A549 (cell line): ENCODE results near the gene SYT8.

Experiments
- CTCF ChIP-seq: fragments of >200 bp; sonication (Bioruptor Twin); formaldehyde crosslinking; IDR thresholded peaks from 3 replicates; pipeline ENCODE4 v1.5.1; 2016
- EP300 ChIP-seq, 2 experiments: fragments of >200 bp; sonication (Bioruptor Twin); formaldehyde crosslinking; IDR thresholded peaks; 2 replicates in 1 of 2; 3 replicates in 1 of 2; pipeline ENCODE4 v1.6.1; 2016 to 2017
- ESRRA ChIP-seq: fragments of 150-350 bp; IDR thresholded peaks from 2 replicates; pipeline ENCODE4 v1.6.1; 2014; ENCODE audit warnings: mild to moderate bottlenecking, low read length, borderline replicate concordance
- MAFK ChIP-seq: fragments of 450-650 bp; IDR thresholded peaks from 2 replicates; pipeline ENCODE4 v1.6.1; 2014; ENCODE audit not compliant: partially characterized antibody
- PHF8 ChIP-seq: fragments of 200-600 bp; sonication (generic); IDR thresholded peaks from 2 replicates; pipeline ENCODE4 v1.6.1; 2016; ENCODE audit warnings: low read depth, mild to moderate bottlenecking, antibody characterized with exemption, moderate library complexity, borderline replicate concordance
- POLR2A ChIP-seq: IDR thresholded peaks from 2 replicates; pipeline ENCODE4 v1.6.1; 2012; ENCODE audit warnings: mild to moderate bottlenecking, low read length
- RNF2 ChIP-seq: fragments of 200-600 bp; sonication (generic); IDR thresholded peaks from 2 replicates; pipeline ENCODE4 v1.6.1; 2016; ENCODE audit warnings: low read depth, mild to moderate bottlenecking, antibody characterized with exemption, moderate library complexity, borderline replicate concordance
- SMC3 ChIP-seq: fragments of >200 bp; sonication (Bioruptor Twin); formaldehyde crosslinking; IDR thresholded peaks from 3 replicates; pipeline ENCODE4 v1.6.1; 2018; ENCODE audit warnings: inconsistent platforms

GRCh38 chr11:1825785-1826451, 8.9 kb upstream of the SYT8 start:
- TF ChIP-seq RNF2 (no peak), POLR2A (no peak), CTCF (no peak), PHF8 (no peak), ESRRA (no peak), MAFK (no peak), EP300 (IDR thresholded peaks at IDR 0.05) (no peak), SMC3 (no peak)
